Inflammatory macrophage (primary cell): ENCODE data around the gene STARD10.

Experiments used
- DNase-seq, 2 donors: peaks; one replicate each; pipeline ENCODE4 v3.0.0-alpha.2; 2020 to 2022

Gene STARD10

GRCh38 chr11:72743321-72744221, 50.3 kb downstream of the STARD10 start:
- DNase-seq = peak; percentile 49 to 76

- no peak for DNase-seq
Observed at GRCh38 chr11:72742513-72743320, 51.1 kb downstream of the STARD10 start.

GRCh38 chr11:72741849-72742512, 51.9 kb downstream of the STARD10 start:
- peak in 1 of 2 donors; percentile 40 for DNase-seq

- peak; percentile 82 to 90 for DNase-seq
Observed at GRCh38 chr11:72741429-72741833, 52.4 kb downstream of the STARD10 start.

- no peak for DNase-seq
Observed at GRCh38 chr11:72740562-72741428, 53.1 kb downstream of the STARD10 start.

GRCh38 chr11:72740060-72740424, 53.8 kb downstream of the STARD10 start:
- DNase-seq = no peak

- DNase-seq = peak; percentile 54 to 86
Observed at GRCh38 chr11:72739240-72740059, 54.4 kb downstream of the STARD10 start.

GRCh38 chr11:72738199-72739141, 55.4 kb downstream of the STARD10 start:
- DNase-seq = peak; percentile 87 to 93

GRCh38 chr11:72737336-72737735, 56.5 kb downstream of the STARD10 start:
- peak in 1 of 2 donors; percentile 51 for DNase-seq

GRCh38 chr11:72736452-72737069, 57.3 kb downstream of the STARD10 start:
- DNase-seq = peak; percentile 95 to 98

GRCh38 chr11:72735495-72736027, 58.3 kb downstream of the STARD10 start:
- peak in 1 of 2 donors; percentile 53 for DNase-seq

GRCh38 chr11:72732329-72732728, 61.5 kb downstream of the STARD10 start:
- DNase-seq = no peak

- DNase-seq = peak in 1 of 2 donors; percentile 39
Observed at GRCh38 chr11:72730737-72731136, 63.1 kb downstream of the STARD10 start.

GRCh38 chr11:72730243-72730642, 63.6 kb downstream of the STARD10 start:
- no peak for DNase-seq

- peak; percentile 53 to 75 for DNase-seq
Observed at GRCh38 chr11:72727521-72727920, 66.3 kb downstream of the STARD10 start.

- no peak for DNase-seq
Observed at GRCh38 chr11:72726266-72727220, 67.3 kb downstream of the STARD10 start.

- no peak for DNase-seq
Observed at GRCh38 chr11:72725724-72726028, 68.2 kb downstream of the STARD10 start.
